Activated CD8-positive, alpha-beta memory T cell treated with anti-CD3 and anti-CD28 coated beads, Interleukin-2, amount 50 U/mL, for 4 hours (primary cell): ENCODE measurements around the gene ZBTB14.

Experiments used
- DNase-seq: peaks from one replicate; pipeline ENCODE4 v3.0.0-alpha.2; 2020

ZBTB14 gene

DNA sequence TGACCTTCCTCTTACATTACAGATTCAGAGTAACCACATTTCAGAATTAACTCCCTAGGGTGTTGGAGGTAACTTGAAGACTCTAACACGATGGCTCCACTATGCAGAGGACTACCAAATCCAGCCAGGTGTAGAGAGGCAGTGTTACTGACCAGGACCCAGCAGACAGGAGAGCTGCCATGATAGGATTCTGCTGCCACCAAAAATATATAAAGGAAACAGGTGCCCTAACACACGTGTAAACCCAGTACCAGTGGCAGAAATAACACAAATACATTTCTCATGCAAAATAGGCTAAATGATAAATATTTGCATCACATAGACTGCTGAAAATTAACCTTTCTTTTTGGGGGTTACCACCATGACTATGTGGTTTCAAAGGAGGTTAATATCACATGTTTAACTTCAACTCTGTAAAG lies 7.0 kb downstream of the ZBTB14 start:
- DNase-seq: no peak

DNA sequence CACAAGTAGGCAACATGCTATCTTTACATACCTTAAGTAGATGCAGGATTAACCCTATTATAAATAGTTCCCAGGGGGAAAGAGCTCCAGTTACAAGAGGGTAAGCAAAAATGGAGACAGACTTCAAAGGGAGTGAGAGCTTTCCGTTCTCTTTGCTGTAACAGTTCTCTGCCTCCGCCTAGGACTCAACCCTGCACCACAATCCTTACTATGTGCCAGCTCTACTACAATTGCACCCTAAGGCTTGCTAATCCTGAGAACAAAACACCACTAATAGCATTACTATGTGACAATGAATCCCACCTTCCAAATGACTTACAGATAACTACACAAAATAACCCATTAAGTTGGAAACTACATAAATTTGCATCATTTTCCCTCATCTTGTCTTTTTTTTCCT lies 7.7 kb downstream of the ZBTB14 start:
- DNase-seq: no peak

DNA sequence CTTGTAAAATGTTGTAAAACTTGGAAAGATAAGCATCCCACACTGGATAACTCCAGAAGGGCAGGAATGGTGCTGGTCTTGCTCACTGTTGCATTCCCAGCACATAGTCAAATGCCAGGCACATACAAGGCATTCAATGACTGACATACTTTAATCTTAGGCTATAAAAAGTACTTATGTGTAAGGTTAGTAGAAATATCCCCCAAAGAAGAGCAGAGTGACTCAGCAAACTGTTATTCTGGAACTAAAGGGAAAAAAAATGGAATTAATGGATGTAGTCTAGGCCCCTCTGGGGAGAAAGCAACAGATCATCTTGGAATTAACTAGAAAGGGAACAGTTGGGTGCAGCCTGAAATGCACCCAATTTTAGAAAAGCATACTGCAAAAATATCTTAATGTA lies 9.0 kb downstream of the ZBTB14 start:
- DNase-seq: no peak

DNA sequence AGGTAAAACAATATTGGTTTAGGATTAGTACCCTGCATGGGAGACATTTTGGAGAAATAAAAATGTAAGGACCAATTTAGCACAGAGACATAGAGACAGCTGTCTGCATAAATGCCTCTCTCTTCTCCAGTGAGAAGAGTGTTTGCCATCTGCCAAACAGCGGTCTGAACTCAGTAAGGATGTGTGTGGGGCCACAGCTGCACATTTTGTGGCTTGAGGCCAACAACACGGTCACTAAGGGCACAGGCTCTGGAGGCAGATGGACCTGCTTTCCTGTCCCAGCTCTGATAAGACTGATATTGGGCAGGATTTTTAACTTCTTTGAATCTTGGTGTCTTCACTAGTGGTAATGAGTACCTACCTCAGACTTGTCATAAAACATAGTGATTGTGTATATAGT lies 10.2 kb downstream of the ZBTB14 start:
- DNase-seq: no peak

DNA sequence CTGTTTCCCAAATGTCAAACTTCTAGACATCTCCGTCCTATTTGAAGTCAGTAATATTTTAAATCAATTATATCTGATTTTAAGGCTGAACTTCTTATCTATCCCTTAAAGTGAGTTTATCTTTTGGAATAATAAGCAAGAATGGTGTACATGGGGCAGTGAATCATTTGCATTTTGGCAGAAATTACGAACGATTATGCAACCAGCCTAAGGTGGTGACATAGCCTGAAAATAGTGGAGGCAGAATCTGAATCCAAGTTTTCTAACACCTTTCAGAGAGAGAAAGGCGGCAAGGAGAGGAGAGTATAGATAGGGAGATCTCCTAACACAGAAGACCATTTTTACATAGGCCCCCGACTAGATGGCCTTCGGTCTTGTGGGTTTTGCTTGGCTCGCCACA lies 10.7 kb downstream of the ZBTB14 start:
- DNase-seq: no peak

DNA sequence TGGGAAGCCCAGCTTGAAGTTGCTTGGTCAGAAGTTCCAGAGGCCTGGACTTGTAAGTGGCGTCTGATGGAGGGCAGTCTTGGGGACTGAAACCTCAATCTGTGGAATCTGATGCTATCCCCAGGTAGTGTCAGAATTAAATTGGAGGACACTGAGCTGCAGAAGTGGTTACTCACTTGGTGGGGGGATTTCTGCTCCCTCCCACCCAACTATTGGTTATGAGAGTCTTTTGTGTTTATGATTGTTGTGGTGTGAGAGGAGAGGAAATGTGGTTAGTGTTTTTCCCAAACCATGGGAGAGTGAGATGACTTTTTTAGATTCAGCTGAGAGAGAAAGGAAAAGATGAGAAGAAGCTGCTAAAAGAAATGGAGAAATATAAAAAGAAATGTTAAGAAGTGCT lies 12.8 kb downstream of the ZBTB14 start:
- no peak for DNase-seq

DNA sequence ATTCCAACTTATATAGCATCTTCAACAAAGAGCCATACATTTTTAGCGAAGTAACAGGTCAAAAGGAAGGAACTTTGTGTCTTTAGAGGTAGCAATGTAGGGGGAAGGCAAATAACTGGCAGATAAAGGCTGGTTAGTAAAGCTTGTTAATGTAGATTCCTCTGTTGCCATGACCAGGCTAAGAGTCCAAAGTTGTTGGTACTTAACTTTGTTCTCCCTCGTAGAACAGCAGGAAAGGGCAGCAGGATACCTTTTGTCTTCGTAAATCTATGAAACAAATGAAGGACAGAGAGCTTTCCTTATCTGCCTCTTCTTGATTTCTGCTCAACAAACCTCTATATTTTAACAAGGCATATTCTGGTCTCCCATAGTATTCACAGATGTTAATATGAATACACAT lies 18.6 kb downstream of the ZBTB14 start:
- no peak for DNase-seq

DNA sequence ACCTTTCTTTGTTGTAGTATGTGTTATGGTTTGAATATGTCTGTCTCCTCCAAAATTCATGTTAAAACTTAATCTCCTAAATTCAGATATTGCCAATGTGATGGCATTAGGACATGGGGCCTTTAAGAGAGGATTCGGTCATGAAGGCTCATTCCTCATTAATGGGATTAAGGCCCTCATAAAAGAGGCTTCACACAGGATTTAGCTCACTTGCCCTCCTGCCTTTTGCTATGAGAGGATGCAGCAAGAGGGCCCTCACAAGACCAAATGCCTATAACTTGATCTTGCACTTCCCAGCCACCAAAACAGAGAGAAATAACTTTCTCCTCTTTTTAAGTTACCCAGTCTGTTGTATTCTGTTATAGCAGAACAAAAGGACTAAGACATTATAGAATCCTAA lies 19.7 kb downstream of the ZBTB14 start:
- no peak for DNase-seq

DNA sequence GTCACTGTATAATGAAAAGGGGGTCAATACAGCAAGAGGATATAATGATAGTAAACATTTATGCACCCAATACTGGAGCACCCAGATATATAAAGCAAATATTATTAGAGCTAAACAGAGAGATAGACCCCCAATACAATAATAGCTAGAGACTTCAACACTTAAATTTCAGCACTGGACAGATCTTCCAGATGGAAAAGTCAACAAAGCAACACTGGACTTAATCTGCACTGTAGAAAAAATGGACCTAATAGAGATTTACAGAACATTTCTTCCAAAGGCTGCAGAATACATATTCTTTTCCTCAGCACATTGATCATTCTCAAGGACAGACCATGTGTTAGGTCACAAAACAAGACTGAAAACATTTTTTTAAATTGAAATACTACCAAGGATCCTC lies 26.7 kb downstream of the ZBTB14 start:
- no peak for DNase-seq

DNA sequence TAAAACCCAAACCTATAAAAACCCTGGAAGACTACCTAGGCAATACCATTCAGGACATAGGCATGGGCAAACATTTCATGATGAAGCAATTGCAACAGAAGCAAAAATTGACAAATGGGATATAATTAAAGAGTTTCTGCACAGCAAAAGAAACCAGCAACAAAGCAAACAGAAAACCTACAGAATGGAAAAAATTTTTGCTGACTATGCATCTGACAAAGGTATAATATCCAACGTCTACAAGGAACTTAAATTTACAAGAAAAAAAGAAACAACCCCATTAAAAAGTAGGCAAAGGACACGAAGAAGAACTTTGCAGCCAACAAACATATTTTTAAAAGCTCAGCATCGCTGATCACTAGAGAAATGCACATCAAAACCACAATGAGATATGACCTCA lies 28.8 kb downstream of the ZBTB14 start:
- DNase-seq: no peak

DNA sequence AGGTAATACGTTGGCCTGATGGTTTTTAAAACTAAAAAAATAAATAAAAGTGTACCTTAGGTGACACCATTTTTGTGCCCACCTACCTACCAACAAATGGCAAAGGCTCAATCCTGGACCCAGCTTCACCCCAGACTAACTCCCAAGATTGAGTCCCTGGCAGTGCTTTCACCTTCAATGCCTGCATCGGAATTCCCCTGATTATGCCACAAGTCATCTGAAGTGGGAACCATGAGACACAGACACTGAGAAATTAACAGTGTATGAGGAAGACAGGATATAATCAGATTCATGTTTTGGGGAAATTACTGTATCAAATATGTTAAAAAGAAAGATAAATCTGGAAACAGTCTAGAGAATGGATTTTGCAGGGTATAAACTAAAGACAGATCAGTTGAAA lies 41.6 kb downstream of the ZBTB14 start:
- DNase-seq: no peak

DNA sequence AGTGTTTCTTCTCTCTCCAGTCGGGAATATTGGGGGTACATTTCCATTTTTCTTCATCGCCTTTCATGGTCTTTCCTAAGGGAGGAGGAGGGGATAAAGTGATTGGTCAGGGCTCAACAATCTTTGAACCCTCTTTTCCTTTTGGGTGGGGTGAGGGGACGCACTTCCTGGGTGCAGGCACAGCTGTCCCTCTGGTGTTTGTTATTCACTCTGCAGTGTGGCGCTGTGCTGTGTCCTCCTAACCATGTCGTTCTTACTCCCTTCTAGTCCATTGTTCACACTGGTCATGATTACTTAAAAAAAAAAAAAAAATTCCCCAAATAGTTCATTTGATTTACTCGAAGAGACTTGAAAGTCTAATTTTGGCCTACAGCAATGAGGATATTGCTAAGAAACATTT lies 44.4 kb downstream of the ZBTB14 start:
- no peak for DNase-seq

DNA sequence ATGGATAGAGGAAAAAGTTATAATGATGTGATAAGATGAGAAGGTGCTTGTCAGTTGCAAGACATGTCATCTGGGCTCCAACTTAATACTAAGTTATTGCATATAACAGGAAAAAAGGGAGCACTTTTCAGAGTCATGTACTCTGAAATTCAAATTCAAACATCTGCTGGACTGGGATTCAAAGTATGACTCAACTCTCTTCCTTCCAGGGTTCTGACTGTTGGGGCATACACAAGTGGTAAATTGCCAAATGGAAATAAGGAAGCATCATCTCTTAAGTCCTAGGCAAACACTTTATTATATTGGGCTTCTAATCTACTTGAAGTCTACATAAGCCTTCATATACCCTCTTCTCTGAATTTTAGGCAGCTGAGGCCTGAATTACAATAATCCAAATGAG lies 44.9 kb downstream of the ZBTB14 start:
- DNase-seq: no peak

DNA sequence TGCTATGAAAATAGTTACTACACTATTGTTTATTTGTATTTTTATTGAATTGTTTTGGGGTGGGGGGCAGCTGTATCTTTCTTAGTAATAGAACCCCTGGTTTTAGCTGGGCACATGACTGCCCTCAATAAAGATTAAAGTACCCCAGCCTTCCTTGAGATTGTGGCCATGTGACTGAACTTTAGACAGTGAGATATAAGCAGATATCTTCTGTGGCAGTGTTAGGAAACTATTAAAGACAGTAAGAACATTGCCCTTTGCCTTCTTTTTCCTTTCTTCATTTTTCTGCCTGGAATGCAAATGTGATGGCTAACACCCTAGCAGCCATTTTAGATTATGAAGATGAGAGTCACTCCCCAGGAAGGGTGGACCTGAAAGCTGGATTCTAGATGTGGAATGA lies 50.6 kb downstream of the ZBTB14 start:
- DNase-seq: no peak

DNA sequence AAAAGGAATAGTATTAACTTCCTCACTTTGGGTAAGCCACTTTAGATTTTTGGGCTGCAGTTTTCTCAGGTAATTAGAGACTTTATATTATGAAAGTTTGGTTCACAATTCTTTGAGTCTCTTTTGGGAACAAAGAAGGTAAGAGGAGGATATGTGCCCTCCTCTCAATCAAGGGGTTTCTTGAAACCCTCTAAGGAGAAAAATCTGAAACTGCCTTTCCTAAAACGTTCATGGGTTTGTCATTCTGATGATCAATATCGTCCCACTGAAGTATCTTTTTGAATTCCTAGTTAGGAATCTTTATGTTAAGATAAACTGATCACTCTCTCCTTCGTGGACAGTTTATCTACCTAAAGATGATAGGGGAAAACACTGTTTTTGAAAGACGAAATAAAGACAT lies 56.1 kb downstream of the ZBTB14 start:
- no peak for DNase-seq
